Daoy (cell line): ENCODE data around the gene DSN1. TPM values are rescaled to one million over a fixed set of nuclear protein-coding genes. Genes with fewer than 3 reads are reported as not detected.
A peak's percentile ranks its signal among the peaks of the same experiment; 100 is the strongest.

Source experiments
- DNase-seq: peaks from one replicate; pipeline ENCODE4 v3.0.0-alpha.2; 2015; ENCODE audit warnings: low read depth
- total RNA-seq: library from RNA; depleted of rRNA; stranded (reverse); fragments of >200 nt; shearing (Covaris generic); gene quantifications from 2 replicates; pipeline ENCODE4 v1.2.3, GENCODE V29; 2014

Gene DSN1
- total RNA-seq, 1 experiment from 2014 or later = 37.7 TPM

DNA sequence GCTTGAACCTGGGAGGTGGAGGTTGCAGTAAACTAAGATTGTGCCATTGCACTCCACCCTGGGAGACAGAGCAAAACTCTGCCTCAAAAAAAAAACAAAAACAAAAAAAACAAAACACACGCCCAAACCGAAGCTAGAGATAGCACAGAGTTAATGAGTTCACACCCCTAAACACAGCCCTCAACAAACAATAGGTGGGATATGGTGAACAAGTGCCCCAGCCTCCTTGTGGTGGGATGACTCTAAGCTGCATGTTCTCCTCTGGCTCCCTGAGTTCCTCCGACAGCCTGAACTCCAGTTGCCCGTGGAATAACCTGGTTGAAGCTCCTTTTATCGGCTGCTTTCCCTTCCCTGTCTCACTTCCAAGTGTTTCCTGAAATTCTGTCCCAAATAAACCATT, 22.1 kb upstream of the DSN1 start:
- no peak for DNase-seq

- no peak for DNase-seq
Observed at GRCh38 chr20:36794116-36794474, 20.5 kb upstream of the DSN1 start.

DNA sequence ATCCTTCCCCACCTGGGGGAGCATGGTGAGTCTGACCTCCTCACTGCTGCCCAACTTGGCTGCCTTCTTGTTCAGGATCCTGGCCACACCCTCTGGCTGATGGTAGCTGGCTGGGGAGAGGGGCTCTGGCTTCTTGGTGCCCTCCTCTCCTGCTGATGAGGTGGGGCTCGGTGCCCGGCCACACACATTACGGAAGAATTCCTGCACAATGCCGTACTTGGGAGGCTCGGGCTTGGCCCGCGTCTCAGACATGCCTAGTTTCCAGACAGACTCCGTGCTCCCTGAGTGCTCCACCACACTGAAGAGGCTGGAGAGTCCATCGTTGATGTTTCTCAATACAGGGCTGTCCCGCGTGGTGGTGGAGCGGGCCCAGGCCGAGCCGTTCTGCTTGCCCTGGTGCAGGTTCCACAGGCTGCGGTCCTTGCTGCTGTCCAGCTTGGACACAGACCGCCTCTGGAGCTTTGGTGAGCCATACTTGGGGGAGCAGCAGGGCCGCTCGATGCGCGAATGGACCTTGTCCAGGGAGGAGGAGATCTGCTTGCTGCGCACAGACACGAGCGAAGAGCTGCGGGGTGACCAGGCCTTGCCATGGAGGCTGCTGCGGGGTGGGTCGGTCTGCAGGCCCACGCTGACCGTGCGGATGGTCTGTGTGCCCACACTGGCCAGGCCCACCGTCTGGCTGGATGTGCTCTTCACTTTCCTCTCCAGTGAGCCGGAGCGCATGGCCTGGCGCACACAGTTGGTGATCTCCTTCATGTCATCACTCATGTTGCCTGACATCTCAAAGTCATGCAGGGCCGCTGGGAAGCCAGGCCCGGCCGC, 19.9 kb upstream of the DSN1 start:
- no peak for DNase-seq

DNA sequence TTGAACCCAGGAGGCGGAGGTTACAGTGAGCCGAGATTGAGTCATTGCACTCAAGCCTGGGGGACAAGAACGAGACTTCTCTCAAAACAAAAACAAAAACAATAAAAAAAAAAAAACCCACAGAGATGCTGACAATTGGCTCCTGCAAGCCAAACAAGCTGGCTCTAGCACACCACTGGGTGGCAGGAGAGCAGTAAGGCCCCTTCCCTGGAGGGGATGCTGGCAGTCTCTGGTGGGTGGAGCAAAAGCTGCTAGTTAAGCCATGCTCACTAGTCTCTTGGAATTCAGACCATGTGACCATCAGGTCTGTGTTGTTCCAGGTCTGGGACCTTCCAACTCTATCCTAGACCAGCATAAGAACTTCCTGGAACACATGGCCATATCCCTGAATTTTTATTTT, 18.9 kb upstream of the DSN1 start:
- peak; percentile 65 for DNase-seq

- DNase-seq = no peak
Observed at GRCh38 chr20:36791862-36792261, 18.3 kb upstream of the DSN1 start.

DNA sequence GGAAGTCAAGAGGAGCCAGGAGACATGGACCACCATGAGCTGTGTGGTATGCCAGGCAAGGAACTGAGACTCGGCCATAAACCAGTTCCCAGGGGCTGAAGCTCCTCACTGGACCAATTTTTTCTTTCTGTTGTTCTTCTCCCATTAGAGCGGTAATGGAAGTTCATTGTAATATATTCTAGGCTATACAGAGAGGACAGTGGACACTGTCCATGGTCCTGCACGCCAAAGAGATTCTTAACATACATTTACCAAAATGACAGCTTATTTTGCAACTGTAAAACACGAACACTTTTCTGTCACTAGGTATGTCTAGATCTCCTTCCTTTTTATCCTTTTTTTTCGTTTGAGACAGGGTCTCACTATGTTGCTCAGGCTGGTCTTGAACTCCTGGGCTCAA, 13.1 kb upstream of the DSN1 start:
- no peak for DNase-seq

- no peak for DNase-seq
Observed at GRCh38 chr20:36786246-36786645, 12.7 kb upstream of the DSN1 start.

GRCh38 chr20:36785308-36785707, 11.7 kb upstream of the DSN1 start:
- DNase-seq = no peak

DNA sequence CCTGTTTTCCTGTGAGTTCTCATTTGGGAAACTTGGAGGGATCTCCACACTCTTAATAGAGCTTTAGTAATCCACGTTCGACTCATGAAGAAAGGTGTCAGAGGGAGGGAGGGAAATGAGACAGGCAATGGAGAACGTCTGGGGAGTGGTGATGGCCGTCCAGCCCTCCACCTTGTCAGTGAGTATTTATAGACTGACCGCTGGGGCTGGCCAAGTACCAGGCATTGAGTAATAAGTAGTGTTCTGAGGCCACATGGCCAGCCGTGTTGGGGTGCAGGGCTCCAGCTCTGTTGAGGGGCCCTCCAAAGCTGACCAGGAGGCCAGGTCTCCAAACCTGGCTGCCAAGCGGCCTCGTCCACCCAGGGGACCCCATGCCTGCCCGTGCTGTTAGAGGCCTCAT, 11.3 kb upstream of the DSN1 start:
- DNase-seq = no peak

- no peak for DNase-seq
Observed at GRCh38 chr20:36784116-36784515, 10.6 kb upstream of the DSN1 start.

DNA sequence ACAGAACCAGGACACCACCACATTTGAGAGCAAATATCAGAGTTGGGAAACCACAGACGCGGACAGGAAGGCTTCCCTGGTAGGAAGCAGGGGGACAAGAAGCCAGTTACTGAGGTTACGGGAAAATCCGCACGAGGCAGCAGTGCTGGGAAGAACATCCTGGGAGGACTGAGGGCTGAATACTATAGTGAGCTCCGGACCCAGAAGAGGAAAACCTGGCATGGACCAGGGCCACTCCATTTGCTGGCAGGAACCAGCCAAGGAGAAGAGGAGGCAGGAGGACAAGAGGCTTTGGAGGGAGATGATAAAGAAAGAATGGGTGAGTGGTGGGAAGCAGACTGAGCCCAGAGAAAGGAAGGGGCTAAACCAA, 6.1 kb upstream of the DSN1 start:
- no peak for DNase-seq

DNA sequence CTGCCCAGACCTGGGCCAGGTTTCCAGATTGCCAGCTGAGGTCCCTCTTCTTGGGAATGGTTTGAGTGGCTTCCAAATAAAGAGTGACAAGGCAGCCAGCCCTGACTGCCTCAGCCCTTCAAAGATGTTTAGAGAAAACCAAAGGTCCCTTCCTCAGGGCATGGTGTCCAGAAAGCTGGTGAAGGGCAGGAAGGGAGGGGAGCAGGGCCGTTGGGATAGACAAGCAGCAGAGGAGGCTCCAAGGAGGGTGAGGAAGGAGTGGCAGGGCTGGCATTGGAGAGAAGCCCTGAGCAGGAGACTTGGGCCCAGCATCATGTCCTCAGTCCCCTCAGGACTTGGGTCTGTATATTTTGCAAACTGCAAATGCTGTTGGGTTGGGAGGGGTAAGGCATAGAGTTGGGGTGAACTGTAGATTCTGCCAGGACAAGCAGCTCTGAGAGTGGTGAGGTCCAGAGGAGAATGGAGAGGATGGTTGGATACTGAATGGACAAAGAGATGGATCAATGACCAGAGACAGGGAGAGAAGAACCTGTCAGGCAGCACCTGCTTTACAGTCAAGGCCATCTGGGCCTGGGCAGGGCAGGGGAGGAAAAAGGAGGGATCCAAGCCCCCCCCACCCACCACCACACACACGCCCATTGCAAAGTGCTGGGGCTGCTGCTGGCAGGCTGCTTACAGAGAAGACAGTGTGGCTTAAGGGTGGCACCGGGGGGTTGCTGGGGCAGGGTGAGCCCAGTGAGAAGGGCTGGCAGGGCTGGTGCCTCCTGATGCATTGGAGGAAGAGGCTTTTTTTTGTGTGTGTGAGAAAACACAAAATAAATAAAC, 5.5 kb upstream of the DSN1 start:
- DNase-seq = no peak

GRCh38 chr20:36777576-36777975, 4.0 kb upstream of the DSN1 start:
- no peak for DNase-seq

- no peak for DNase-seq
Observed at GRCh38 chr20:36777167-36777566, 3.6 kb upstream of the DSN1 start.

DNA sequence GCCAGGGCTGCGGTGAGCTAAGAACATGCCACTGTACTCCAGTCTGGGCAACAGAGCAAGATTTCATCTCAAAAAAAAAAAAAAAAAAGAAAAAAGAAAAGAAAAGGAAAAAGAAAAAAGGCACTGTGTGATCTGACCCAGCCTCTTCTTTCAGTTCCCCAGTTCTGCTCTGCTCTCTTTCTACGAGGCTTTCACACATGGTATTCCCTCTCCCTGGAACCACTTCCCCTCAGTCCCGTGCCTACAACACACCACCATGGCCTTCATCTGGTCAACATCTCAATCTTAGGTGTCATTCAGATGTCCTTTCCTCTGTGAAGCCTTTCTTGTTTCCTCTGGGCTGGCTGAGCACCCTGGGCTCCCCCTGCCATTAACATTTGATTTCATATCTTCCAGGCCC, 2.3 kb upstream of the DSN1 start:
- no peak for DNase-seq

DNA sequence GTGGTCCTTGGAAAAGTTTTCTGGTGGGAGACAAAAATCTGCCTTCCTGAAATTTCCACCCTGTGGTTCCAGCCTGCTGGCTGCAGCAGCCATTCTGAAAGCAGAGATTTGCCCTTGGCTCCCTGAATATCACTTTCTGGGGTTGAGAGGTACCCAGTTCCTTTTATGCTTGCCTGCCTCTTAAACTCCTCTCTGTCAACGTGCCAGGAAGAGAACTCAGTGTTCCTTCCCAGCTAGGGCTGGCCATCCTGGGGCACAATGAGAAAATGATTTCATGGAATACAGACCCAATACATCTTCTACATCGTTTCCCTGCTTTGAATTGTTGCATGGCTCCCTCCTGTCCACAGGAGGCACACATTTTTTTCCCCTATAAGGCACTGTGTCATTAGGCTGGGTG, 1.6 kb upstream of the DSN1 start:
- no peak for DNase-seq

GRCh38 chr20:36773107-36773596, 411 bp downstream of the DSN1 start:
- no peak for DNase-seq

GRCh38 chr20:36770680-36771079, 2.9 kb downstream of the DSN1 start:
- no peak for DNase-seq

- no peak for DNase-seq
Observed at GRCh38 chr20:36768768-36769430, 4.7 kb downstream of the DSN1 start.

DNA sequence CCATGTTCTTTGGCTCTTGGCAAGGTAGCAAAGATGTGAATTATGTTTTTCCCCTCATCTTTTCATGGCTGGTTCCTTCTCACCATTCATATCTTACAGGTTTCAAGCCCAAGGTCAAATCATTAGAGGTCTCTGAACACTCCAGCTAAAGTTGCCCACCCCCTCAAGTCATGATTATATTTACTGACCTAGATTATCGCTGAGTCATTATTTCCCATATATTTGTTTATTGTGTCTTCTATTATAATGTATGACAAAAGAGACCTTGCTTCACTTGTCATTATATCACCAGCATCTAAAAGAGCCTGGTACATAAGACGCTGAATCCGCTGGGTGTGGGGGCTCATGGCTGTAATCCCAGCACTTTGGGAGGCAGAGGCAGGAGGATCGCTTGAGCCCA, 12.4 kb downstream of the DSN1 start:
- no peak for DNase-seq

DNA sequence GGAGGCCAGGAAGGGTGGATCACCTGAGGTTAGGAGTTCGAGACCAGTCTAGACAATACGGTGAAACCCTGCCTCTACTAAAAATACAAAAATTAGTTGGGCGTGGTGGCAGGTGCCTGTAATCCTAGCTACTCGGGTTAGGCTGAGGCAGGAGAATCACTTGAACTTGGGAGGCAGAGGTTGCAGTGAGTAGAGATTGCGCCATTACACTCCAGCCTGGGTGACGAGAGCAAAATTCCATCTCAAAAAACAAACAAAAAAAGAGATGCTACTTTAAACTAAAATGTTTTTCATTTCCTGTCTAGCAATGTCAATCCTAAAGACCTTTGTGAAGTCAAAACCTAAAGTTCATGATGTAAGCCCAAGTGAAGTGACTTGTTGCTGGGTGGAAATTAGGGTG, 12.9 kb downstream of the DSN1 start:
- no peak for DNase-seq

GRCh38 chr20:36758276-36758675, 15.3 kb downstream of the DSN1 start:
- no peak for DNase-seq

GRCh38 chr20:36756496-36756895, 17.1 kb downstream of the DSN1 start:
- DNase-seq = no peak
